IgD-negative memory B cell (primary cell): ENCODE results near the gene DIAPH1. TPM values are rescaled to one million over a fixed set of nuclear protein-coding genes. Genes with fewer than 3 reads are reported as not detected.

ENCODE experiments used
- H3K27ac Mint-ChIP-seq, 3 donors: one replicate each; pipeline ENCODE4 v1.8.0; 2020 to 2022; ENCODE audit warnings: mild to moderate bottlenecking in 3 of 3, mixed read lengths in 3 of 3, moderate library complexity in 1 of 3
- H3K27me3 Mint-ChIP-seq: one replicate; pipeline ENCODE4 v1.8.0; 2021; ENCODE audit warnings: mixed read lengths
- H3K36me3 Mint-ChIP-seq: one replicate; pipeline ENCODE4 v1.8.0; 2020; ENCODE audit warnings: mild to moderate bottlenecking, mixed read lengths
- H3K4me1 Mint-ChIP-seq, 3 donors: one replicate each; pipeline ENCODE4 v1.8.0; 2020 to 2022; ENCODE audit warnings: mixed read lengths in 3 of 3, mild to moderate bottlenecking in 1 of 3
- H3K4me3 Mint-ChIP-seq, 4 donors: one replicate each; pipeline ENCODE4 v1.8.0; 2020 to 2022; ENCODE audit warnings: mild to moderate bottlenecking in 4 of 4, mixed read lengths in 4 of 4, moderate library complexity in 3 of 4
- H3K9me3 Mint-ChIP-seq, 3 donors: one replicate each; pipeline ENCODE4 v1.8.0; 2020 to 2021; ENCODE audit warnings: mixed read lengths in 3 of 3, mild to moderate bottlenecking in 1 of 3
- polyA plus RNA-seq: library from polyadenylated mRNA; unstranded; fragments of 300-500 nt; fragmentation: Illumina TruSeq; gene quantifications from one replicate; pipeline ENCODE4 v1.2.3, GENCODE V29; 2021

DIAPH1 gene
- polyA plus RNA-seq, 1 donor from 2014 or later = 57.6 TPM

DNA sequence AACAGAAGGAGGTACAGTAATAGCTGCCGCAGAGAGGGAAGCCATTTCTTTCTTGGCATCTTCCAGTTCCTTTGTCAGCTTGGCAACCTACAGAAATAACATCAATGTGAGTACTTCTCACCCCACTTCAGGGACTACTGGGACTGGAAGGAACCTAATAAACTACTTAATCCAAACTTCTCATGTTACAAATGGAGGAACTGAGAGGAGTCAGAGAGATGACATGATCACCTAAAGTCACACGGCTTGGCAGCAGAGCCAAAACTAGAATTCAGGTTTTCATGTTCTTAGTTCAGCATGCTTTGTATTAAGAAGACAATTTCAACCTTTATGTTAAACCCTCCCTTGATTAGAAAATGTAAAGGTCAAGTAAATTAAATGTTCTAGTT is 44.7 kb downstream of the DIAPH1 start:
- peaks cover 6 to 12% (median 10%) of the 10 kb centered on the region in 3 donors for H3K4me1 Mint-ChIP-seq
- H3K9me3 Mint-ChIP-seq = no peaks in the 10 kb centered on the region
- H3K36me3 Mint-ChIP-seq = peaks cover 7% of the 10 kb centered on the region
- H3K27me3 Mint-ChIP-seq = no peaks in the 10 kb centered on the region
- H3K27ac Mint-ChIP-seq = no peak overlapping the region
- H3K4me3 Mint-ChIP-seq = no peak overlapping the region

GRCh38 chr5:141573489-141574121 is 45.2 kb downstream of the DIAPH1 start:
- no peaks in the 10 kb centered on the region for H3K27me3 Mint-ChIP-seq
- H3K4me3 Mint-ChIP-seq = no peak overlapping the region
- no peak overlapping the region for H3K27ac Mint-ChIP-seq
- no peaks in the 10 kb centered on the region for H3K9me3 Mint-ChIP-seq
- H3K36me3 Mint-ChIP-seq = peaks cover 5% of the 10 kb centered on the region
- peaks cover 6 to 12% (median 10%) of the 10 kb centered on the region in 3 donors for H3K4me1 Mint-ChIP-seq

GRCh38 chr5:141570655-141571054 is 48.1 kb downstream of the DIAPH1 start:
- Mint-ChIP-seq H3K27me3 (no peaks in the 10 kb centered on the region), H3K9me3 (no peaks in the 10 kb centered on the region), H3K4me3 (peak overlapping the region in 1 of 4 donors; percentile 3), H3K36me3 (peaks cover 13% of the 10 kb centered on the region), H3K27ac (peak overlapping the region in 2 of 3 donors; percentile 4 to 32), H3K4me1 (peaks cover 8 to 14% (median 10%) of the 10 kb centered on the region in 3 donors)

DNA sequence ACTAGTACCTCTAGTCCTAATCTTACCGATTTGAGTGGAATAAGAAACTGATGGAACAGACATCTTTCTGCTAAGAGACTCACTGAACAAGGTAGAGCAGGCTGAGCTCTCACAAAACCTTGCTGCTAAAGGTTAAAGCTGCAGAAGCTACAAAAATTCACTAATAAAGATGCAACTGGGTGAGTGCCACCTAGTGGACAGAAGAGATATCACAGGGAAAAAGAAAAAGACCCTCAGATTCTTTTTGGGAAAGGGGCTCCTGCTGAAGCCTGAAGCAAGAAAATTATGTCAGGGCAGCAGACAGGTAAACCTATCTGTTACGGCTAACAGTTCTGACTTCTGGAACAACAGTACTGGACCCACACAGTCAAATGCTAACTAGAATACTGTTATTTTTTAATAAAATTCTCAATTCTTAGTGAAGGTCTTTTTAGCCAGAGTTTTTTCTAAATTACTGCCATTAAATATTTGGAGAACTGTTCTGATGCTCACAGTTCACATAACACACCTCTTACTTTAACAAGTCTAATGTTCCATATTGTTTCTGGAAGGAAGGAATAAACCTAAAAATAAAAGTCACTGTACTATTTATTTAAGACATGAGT is 51.2 kb downstream of the DIAPH1 start:
- H3K27ac Mint-ChIP-seq = peak overlapping the region in 1 of 3 donors; percentile 10
- no peaks in the 10 kb centered on the region for H3K27me3 Mint-ChIP-seq
- no peak overlapping the region for H3K4me3 Mint-ChIP-seq
- H3K4me1 Mint-ChIP-seq = peaks cover 10 to 20% (median 17%) of the 10 kb centered on the region in 3 donors
- H3K9me3 Mint-ChIP-seq = no peaks in the 10 kb centered on the region
- peaks cover 9% of the 10 kb centered on the region for H3K36me3 Mint-ChIP-seq

DNA sequence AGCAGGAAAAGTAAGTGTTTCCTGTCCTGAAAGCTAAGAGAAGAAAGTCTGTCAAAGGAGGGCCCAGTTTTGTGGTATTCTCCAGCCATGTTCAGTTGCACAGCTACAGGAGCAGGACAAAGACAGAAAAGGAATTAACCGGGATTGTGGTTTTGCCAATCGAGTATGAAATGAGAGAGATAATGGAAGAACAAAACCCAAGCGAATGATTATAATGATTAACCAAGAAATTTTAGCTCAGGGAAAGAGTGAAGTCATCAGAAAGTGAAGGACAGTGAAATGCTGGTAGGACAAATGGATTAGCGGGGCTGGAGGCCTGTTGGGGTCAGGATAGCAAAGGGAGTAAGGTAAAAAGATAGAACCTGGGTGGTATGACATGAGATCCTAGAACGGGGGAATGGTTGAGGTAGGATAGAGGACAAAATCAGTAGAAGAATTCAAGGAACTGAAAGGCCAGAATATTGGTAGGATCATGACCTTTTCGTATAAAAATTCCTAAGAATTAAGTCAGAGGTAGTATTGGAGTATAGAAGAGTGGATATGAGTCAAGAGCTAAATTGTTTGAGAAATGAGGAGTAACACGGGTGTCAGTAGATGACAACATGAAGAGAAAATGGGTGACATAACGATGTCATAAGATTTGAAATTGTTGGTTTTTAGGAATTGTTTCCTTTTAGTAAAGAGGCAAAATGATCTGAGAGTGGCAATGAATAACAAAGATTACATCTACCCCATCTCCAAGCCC is 52.8 kb downstream of the DIAPH1 start:
- peak overlapping the region in 1 of 4 donors; percentile 8 for H3K4me3 Mint-ChIP-seq
- H3K36me3 Mint-ChIP-seq = peaks cover 12% of the 10 kb centered on the region
- H3K27me3 Mint-ChIP-seq = no peaks in the 10 kb centered on the region
- no peaks in the 10 kb centered on the region for H3K9me3 Mint-ChIP-seq
- H3K4me1 Mint-ChIP-seq = peaks cover 10 to 16% (median 14%) of the 10 kb centered on the region in 3 donors
- peak overlapping the region in 1 of 3 donors; percentile 72 for H3K27ac Mint-ChIP-seq

DNA sequence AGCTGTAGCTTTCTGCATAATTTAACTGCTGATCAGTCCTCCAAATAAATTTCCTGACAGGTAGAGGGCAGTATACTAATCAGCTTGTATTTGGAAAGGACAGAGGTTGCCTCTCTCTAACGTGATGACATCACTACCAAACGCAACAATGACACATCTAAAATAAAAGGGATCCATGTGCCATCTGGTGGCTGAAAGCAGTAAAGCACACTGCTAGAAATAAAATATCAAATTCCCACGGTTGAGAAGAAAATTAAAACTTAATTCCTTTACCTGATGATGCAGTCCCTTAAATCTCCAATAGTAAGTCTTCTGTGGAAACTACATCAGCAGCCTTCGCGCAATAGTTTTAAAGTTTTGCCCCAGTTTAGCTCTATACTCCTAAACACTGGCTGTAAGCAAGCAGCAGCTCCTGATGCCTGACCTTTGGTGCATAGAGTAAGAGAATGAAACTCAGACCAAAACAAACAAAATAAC is 54.5 kb downstream of the DIAPH1 start:
- Mint-ChIP-seq H3K27me3 (no peaks in the 10 kb centered on the region), H3K36me3 (peaks cover 10% of the 10 kb centered on the region), H3K4me1 (peaks cover 6 to 10% (median 7%) of the 10 kb centered on the region in 3 donors), H3K27ac (peak overlapping the region in 2 of 3 donors; percentile 15 to 87), H3K4me3 (peak overlapping the region in 2 of 4 donors; percentile 1 to 2), H3K9me3 (no peaks in the 10 kb centered on the region)

DNA sequence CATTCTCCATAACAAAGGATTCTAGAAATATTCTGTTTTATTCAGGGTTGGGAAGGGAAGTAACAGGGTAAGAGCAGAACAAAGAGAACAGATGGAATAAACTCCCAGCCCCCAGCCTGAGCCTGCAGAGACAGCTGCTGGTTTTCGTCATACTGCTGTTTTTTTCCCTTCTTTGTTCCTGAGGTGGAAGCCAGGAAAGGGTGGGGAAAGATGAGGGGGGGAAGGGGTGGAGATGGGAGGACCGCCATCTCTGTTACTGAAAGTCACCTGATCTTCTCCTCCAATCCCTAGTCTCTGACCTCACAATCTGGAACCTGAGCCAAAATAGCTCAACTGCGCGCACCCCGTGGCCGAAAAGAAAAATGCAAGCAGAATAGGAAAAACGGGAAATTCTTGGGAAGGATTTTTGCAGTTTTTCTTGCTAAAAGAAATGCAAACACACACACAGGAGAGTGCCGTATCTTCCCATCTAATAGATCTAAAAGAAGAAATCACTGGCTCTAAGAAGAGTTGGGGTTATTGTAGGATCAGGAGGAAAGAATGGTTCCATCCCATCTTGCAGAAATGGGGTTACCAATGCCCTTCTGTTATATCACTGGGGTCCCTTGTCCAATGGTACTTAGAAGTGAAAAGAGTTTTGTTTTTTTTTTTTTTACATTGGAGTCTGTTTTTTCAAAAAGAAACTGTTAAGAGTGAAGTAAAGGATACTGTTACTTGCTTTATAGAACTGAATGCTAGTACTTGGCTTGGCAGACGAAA is 57.9 kb downstream of the DIAPH1 start:
- no peak overlapping the region for H3K4me3 Mint-ChIP-seq

DNA sequence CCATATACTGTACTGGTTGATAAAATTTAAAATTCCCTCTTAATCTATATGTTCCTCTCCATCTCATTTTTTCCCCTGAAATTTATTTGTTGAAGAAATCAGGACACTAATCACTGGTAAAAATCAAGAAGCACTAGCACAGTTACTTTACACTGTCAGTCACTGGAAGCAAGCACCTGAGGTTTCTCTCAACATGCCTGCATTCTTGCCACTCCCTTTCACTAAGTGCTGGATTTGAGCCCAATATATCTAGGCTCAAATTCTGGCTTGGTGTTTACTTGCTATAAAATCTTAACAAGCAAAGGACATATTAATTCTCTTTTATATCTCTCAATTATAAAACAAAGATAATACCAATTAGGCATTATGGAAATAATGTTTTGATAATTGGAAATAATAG is 58.6 kb downstream of the DIAPH1 start:
- Mint-ChIP-seq H3K4me1 (peaks cover 6 to 16% (median 8%) of the 10 kb centered on the region in 3 donors), H3K27ac (no peak overlapping the region), H3K27me3 (no peaks in the 10 kb centered on the region), H3K9me3 (no peaks in the 10 kb centered on the region), H3K4me3 (no peak overlapping the region), H3K36me3 (peaks cover 8% of the 10 kb centered on the region)

More for the DNA sequence above, 57.9 kb downstream of the DIAPH1 start:
- no peak overlapping the region for H3K27ac Mint-ChIP-seq
- H3K36me3 Mint-ChIP-seq = peaks cover 11% of the 10 kb centered on the region
- H3K9me3 Mint-ChIP-seq = no peaks in the 10 kb centered on the region
- H3K4me1 Mint-ChIP-seq = peaks cover 6 to 16% (median 8%) of the 10 kb centered on the region in 3 donors
- no peaks in the 10 kb centered on the region for H3K27me3 Mint-ChIP-seq

- Mint-ChIP-seq H3K27me3 (no peaks in the 10 kb centered on the region), H3K27ac (no peak overlapping the region), H3K9me3 (no peaks in the 10 kb centered on the region), H3K36me3 (peaks cover 13% of the 10 kb centered on the region), H3K4me1 (peaks cover 6 to 16% (median 8%) of the 10 kb centered on the region in 3 donors), H3K4me3 (no peak overlapping the region)
Observed at GRCh38 chr5:141559461-141559860, 59.3 kb downstream of the DIAPH1 start.

- peak overlapping the region; percentile 53 to 90 (median 85) for H3K27ac Mint-ChIP-seq
- peaks cover 13% of the 10 kb centered on the region for H3K36me3 Mint-ChIP-seq
- no peaks in the 10 kb centered on the region for H3K9me3 Mint-ChIP-seq
- no peaks in the 10 kb centered on the region for H3K27me3 Mint-ChIP-seq
- H3K4me1 Mint-ChIP-seq = peaks cover 4 to 6% (median 5%) of the 10 kb centered on the region in 3 donors
- peak overlapping the region in 1 of 4 donors; percentile 4 for H3K4me3 Mint-ChIP-seq
Observed at GRCh38 chr5:141558150-141558549, 60.6 kb downstream of the DIAPH1 start.

- Mint-ChIP-seq H3K36me3 (peaks cover 13% of the 10 kb centered on the region), H3K9me3 (no peaks in the 10 kb centered on the region), H3K4me1 (peaks cover 4 to 6% (median 5%) of the 10 kb centered on the region in 3 donors), H3K4me3 (peak overlapping the region; percentile 1 to 35 (median 4)), H3K27ac (peak overlapping the region; percentile 53 to 90 (median 85)), H3K27me3 (no peaks in the 10 kb centered on the region)
Observed at GRCh38 chr5:141557681-141558136, 61.1 kb downstream of the DIAPH1 start.

GRCh38 chr5:141547921-141548320 is 70.9 kb downstream of the DIAPH1 start:
- no peaks in the 10 kb centered on the region for H3K27me3 Mint-ChIP-seq
- H3K27ac Mint-ChIP-seq = peak overlapping the region in 2 of 3 donors; percentile 6 to 77
- peaks cover 3 to 16% (median 5%) of the 10 kb centered on the region in 3 donors for H3K9me3 Mint-ChIP-seq
- peaks cover 5 to 12% (median 8%) of the 10 kb centered on the region in 3 donors for H3K4me1 Mint-ChIP-seq
- peaks cover 25% of the 10 kb centered on the region for H3K36me3 Mint-ChIP-seq
- H3K4me3 Mint-ChIP-seq = no peak overlapping the region

GRCh38 chr5:141547488-141547887 is 71.3 kb downstream of the DIAPH1 start:
- Mint-ChIP-seq H3K36me3 (peaks cover 27% of the 10 kb centered on the region), H3K4me3 (no peak overlapping the region), H3K9me3 (peaks cover 3 to 16% (median 5%) of the 10 kb centered on the region in 3 donors), H3K4me1 (peaks cover 5 to 13% (median 7%) of the 10 kb centered on the region in 3 donors), H3K27ac (peak overlapping the region in 2 of 3 donors; percentile 6 to 77), H3K27me3 (no peaks in the 10 kb centered on the region)

DNA sequence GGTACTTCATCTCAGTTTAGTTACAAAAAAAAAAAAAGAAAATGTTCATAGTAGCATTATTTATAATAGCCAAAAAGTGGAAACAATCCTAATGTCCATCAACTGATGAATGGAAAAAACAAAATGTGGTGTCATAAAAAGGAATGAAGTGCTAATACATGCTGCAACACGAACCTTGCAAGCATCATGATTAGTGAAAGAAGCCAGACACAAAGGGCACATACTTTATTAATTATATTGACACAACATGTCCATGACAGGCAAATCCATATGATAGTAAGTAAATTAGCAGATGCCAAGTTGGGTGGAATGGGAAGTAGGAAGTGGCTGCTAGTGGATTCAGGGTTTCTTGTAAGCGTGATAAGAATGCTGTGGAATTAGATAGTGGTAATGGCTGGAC is 75.7 kb downstream of the DIAPH1 start:
- H3K27ac Mint-ChIP-seq = no peak overlapping the region
- no peak overlapping the region for H3K4me3 Mint-ChIP-seq
- peaks cover 32% of the 10 kb centered on the region for H3K36me3 Mint-ChIP-seq
- H3K4me1 Mint-ChIP-seq = peaks cover 0 to 6% (median 2%) of the 10 kb centered on the region in 3 donors
- H3K9me3 Mint-ChIP-seq = peaks cover 3 to 11% (median 5%) of the 10 kb centered on the region in 3 donors
- no peaks in the 10 kb centered on the region for H3K27me3 Mint-ChIP-seq
